Ishikawa (cell line): ENCODE results near the gene FBL.

Experiments
- CEBPB ChIP-seq: IDR thresholded peaks from 2 replicates; pipeline ENCODE4 v1.6.1; 2012
- CREB1 ChIP-seq: IDR thresholded peaks from 2 replicates; pipeline ENCODE4 v1.6.1; 2012; ENCODE audit warnings: low read depth
- EGR1 ChIP-seq: IDR thresholded peaks from 2 replicates; pipeline ENCODE4 v1.6.1; 2012
- EP300 ChIP-seq: IDR thresholded peaks from 2 replicates; pipeline ENCODE4 v1.6.1; 2012; ENCODE audit warnings: borderline replicate concordance
- FOXM1 ChIP-seq: IDR thresholded peaks from 2 replicates; pipeline ENCODE4 v1.6.1; 2012; ENCODE audit warnings: low read depth, borderline replicate concordance
- MAX ChIP-seq: IDR thresholded peaks from 2 replicates; pipeline ENCODE4 v1.6.1; 2012
- NFIC ChIP-seq: IDR thresholded peaks from 2 replicates; pipeline ENCODE4 v1.6.1; 2012
- RAD21 ChIP-seq: IDR thresholded peaks from 2 replicates; pipeline ENCODE4 v1.6.1; 2012; ENCODE audit warnings: low read depth
- REST ChIP-seq: IDR thresholded peaks from 2 replicates; pipeline ENCODE4 v1.6.1; 2012; ENCODE audit warnings: low read depth, mild to moderate bottlenecking
- TAF1 ChIP-seq: IDR thresholded peaks from 2 replicates; pipeline ENCODE4 v1.6.1; 2012; ENCODE audit warnings: low read depth, mild to moderate bottlenecking
- TCF12 ChIP-seq: IDR thresholded peaks from 2 replicates; pipeline ENCODE4 v1.6.1; 2012; ENCODE audit warnings: low read depth
- TEAD4 ChIP-seq: IDR thresholded peaks from 2 replicates; pipeline ENCODE4 v1.6.1; 2012
- USF1 ChIP-seq: IDR thresholded peaks from 2 replicates; pipeline ENCODE4 v1.6.1; 2012
- YY1 ChIP-seq: IDR thresholded peaks from 2 replicates; pipeline ENCODE4 v1.6.1; 2012; ENCODE audit warnings: low read depth
- ZBTB7A ChIP-seq: IDR thresholded peaks from 2 replicates; pipeline ENCODE4 v1.6.1; 2012; ENCODE audit warnings: low read depth

The FBL gene

GRCh38 chr19:39871886-39872866 lies 26.0 kb upstream of the FBL start:
- TF ChIP-seq CEBPB = no peak
- TF ChIP-seq MAX = no peak
- TF ChIP-seq ZBTB7A = no peak
- TF ChIP-seq RAD21 = no peak
- TF ChIP-seq TAF1 = no peak
- TF ChIP-seq NFIC = no peak
- no peak for TF ChIP-seq REST
- no peak for TF ChIP-seq TCF12
- TF ChIP-seq CREB1 = no peak
- TF ChIP-seq YY1 = no peak
- no peak for TF ChIP-seq EGR1

GRCh38 chr19:39871362-39871761 lies 25.2 kb upstream of the FBL start:
- TF ChIP-seq TCF12 (no peak), NFIC (no peak), EGR1 (no peak), ZBTB7A (no peak), USF1 (no peak), FOXM1 (no peak), TAF1 (no peak), RAD21 (no peak), CEBPB (no peak)

- no peak for TF ChIP-seq USF1
- TF ChIP-seq ZBTB7A = no peak
- no peak for TF ChIP-seq FOXM1
- no peak for TF ChIP-seq EGR1
- TF ChIP-seq NFIC = no peak
- no peak for TF ChIP-seq TEAD4
- TF ChIP-seq MAX = 0 out of 2 replicates have a peak, but pooled peaks have one; percentile 24
- TF ChIP-seq TCF12 = no peak
Observed at GRCh38 chr19:39870171-39870971, 24.2 kb upstream of the FBL start.

GRCh38 chr19:39867952-39868351 lies 21.8 kb upstream of the FBL start:
- no peak for TF ChIP-seq NFIC
- TF ChIP-seq MAX = no peak
- TF ChIP-seq EGR1 = no peak
- no peak for TF ChIP-seq EP300
- no peak for TF ChIP-seq USF1
- TF ChIP-seq CREB1 = no peak
- TF ChIP-seq RAD21 = no peak
- TF ChIP-seq REST = no peak
- no peak for TF ChIP-seq TEAD4

GRCh38 chr19:39867133-39867532 lies 21.0 kb upstream of the FBL start:
- TF ChIP-seq FOXM1 (no peak), NFIC (no peak), YY1 (no peak), TEAD4 (no peak), REST (no peak), EP300 (no peak), CREB1 (no peak), TAF1 (no peak), EGR1 (no peak), MAX (no peak), ZBTB7A (no peak), USF1 (no peak), TCF12 (no peak), CEBPB (no peak), RAD21 (no peak)
